SU-DHL-6 (cell line): Measurements from ENCODE around the gene RPL13A.

ENCODE experiments used
- EZH2phosphoT487 ChIP-seq: fragments of 200-600 bp; sonication (generic), shearing (Covaris generic); conservative IDR thresholded peaks from 2 replicates; pipeline ENCODE4 v1.6.1; 2018; ENCODE audit warnings: mild to moderate bottlenecking, antibody characterized with exemption, low read length, moderate library complexity, mixed read lengths
- TF ChIP-seq, protein P1 (sequence below): fragments of 200-600 bp; sonication (generic); IDR thresholded peaks from one replicate; pipeline ENCODE4 v1.5.1; 2017; ENCODE audit warnings: antibody characterized with exemption, mild to moderate bottlenecking, low read length, moderate library complexity; ENCODE audit not compliant: insufficient read depth, poor library complexity, severe bottlenecking

DNA sequence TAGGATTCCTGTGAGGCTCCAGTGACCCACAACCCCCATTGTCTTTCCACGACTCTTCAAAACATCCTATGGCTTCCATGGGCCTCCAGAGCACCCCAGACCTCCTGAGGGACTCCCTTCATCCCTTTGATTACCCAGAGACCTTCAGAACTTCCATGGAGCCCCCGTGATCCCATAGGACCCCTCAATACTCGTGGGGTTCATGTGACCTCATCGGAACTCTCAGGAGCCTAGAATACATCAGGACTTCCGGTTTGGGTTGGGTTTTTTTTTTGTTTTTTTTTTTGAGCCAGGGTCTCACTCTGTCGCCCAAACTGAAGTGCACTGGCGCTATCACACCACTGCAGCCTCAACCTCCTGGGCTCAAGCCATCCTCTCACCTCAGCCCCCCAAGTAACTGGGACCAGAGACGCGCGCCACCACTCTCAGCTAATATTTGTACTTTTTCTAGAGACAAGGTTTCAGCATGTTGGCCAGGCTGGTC is 33.6 kb upstream of the RPL13A start:
- TF ChIP-seq, protein P1, sequence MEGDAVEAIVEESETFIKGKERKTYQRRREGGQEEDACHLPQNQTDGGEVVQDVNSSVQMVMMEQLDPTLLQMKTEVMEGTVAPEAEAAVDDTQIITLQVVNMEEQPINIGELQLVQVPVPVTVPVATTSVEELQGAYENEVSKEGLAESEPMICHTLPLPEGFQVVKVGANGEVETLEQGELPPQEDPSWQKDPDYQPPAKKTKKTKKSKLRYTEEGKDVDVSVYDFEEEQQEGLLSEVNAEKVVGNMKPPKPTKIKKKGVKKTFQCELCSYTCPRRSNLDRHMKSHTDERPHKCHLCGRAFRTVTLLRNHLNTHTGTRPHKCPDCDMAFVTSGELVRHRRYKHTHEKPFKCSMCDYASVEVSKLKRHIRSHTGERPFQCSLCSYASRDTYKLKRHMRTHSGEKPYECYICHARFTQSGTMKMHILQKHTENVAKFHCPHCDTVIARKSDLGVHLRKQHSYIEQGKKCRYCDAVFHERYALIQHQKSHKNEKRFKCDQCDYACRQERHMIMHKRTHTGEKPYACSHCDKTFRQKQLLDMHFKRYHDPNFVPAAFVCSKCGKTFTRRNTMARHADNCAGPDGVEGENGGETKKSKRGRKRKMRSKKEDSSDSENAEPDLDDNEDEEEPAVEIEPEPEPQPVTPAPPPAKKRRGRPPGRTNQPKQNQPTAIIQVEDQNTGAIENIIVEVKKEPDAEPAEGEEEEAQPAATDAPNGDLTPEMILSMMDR = no peak
- TF ChIP-seq EZH2phosphoT487 = no peak
